Left colon (tissue), 2 donors: ENCODE results near the gene TOGARAM2. TPM values are rescaled to one million over a fixed set of nuclear protein-coding genes. Genes with fewer than 3 reads are reported as not detected.
"Not testable (repeated sequence)": the region's sequence is repeated elsewhere in the genome, so short reads cannot be mapped to it uniquely, and the experiment has no call there.

ENCODE experiments used
- ATAC-seq: fragments of 200-7000 bp; cut with Tn5 transposase; one replicate; pipeline ENCODE4 v1.9.1; 2020; ENCODE audit warnings: mild to moderate bottlenecking, moderate library complexity
- DNase-seq, 2 donors: peaks; one replicate each; pipeline ENCODE4 v3.0.0-alpha.2; 2020
- intact Hi-C, 2 donors: fragments of 100-400 bp; cut with DNase I in 1 of 2; cut with micrococcal nuclease in 1 of 2; formaldehyde crosslinking; loops; one replicate each; pipeline versions ENCODE4 v1.11.2 to v1.14.0; 2022; cut with DNase I, micrococcal nuclease
- total RNA-seq, 2 donors: library from RNA; stranded (reverse); fragmentation: NEBNext Ultra II Directional; extraction: Animal tissue kit (Norgen Biotek cat#: 25700); gene quantifications; one replicate each; pipeline ENCODE4 v1.2.1, GENCODE V29; 2021
- donor health status: DM: no; HTN: no; CAD: no.
- donor health status: DM: yes; HTN: yes; CAD: no.

The TOGARAM2 gene
- total RNA-seq, 2 donors from 2014 or later = 0.17 to 0.64 TPM

DNA sequence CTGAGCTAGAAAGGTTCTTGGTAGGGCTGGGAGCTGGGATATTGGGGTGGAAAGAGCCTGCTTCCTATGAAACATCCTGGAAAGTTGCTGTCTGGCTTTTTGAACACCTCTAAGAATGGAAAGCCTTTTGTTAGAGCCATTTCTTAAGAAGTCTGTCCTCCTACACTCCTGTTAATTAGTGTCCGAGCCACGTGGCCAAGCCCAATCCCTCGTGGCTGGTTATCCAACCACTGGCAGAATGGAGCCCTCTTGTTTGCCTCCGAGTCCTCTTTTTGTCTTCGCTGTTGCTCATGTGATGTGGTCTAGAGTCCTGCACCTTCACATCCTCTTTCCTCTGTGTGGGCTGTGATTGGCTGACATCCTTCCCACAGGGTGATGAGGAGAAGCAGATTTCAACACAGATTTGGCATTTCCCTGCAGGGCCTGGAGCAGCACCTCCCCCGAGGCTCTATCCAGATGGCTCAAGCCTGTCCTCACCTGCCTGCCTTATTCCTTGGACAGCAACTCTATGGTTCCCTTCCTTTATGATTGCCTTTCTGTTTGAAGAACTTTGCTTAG, 8.2 kb upstream of the TOGARAM2 start:
- DNase-seq = no peak
- intact Hi-C loops = loop anchor here in 1 of 2 donors (10.0 kb wide), 1 partner anchor 872 kb away; no protein-coding TSS in a partner anchor
- no peak for ATAC-seq

- DNase-seq (no peak), ATAC-seq (no peak)
- intact Hi-C loops = loop anchor here in 1 of 2 donors (10.0 kb wide), 1 partner anchor 871 kb away; no protein-coding TSS in a partner anchor
These were observed 6.8 kb upstream of the TOGARAM2 start for GRCh38 chr2:28974252-28974651.

GRCh38 chr2:28975671-28976070, 5.4 kb upstream of the TOGARAM2 start:
- ATAC-seq = no peak
- intact Hi-C loops = loop anchor here in 1 of 2 donors (10.0 kb wide), 1 partner anchor 869 kb away; no protein-coding TSS in a partner anchor
- no peak for DNase-seq

GRCh38 chr2:28976584-28976983, 4.5 kb upstream of the TOGARAM2 start:
- no peak for ATAC-seq

DNA sequence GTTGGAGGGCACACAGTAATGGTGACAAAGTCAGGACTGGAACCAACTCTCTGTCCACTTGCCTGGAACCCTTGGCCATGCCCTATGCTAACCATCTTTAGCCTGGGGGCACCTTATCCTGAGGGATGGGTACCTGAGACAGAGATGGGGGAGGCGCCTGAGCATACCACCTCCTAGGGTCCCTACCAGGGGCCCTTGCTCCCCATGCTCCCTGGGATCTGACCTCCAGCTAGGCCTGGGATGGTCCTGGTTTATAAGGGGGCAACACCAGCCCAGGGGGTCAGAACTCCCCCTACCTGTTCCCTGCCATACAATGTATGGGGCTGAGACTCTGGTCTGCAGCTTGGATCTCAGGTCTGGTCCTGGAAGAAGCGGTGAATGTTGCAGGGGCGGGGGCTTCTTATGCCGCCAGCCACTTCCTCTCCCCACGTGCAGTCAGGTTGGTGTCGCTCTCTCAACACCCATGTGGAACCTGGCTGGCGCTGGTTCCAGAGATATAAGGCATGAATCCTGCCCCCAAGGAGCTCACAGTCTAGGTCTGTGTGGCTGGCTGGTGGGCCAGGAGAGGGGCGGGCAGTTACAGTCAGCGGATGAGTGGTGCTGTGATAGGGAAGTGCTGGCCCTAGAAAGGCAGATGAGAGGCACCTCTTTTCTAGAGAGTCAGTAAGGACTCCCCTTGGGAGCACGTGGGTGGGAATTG, 3.8 kb upstream of the TOGARAM2 start:
- ATAC-seq (no peak), DNase-seq (no peak)
- intact Hi-C loops = loop anchor here in 1 of 2 donors (10.0 kb wide), 1 partner anchor 867 kb away; no protein-coding TSS in a partner anchor

More at GRCh38 chr2:28976584-28976983, 4.5 kb upstream of the TOGARAM2 start:
- intact Hi-C loops = loop anchor here in 1 of 2 donors (10.0 kb wide), 1 partner anchor 868 kb away; no protein-coding TSS in a partner anchor
- DNase-seq = no peak

- not testable (repeated sequence) for DNase-seq
These were observed 3.1 kb upstream of the TOGARAM2 start for GRCh38 chr2:28978001-28978400.

GRCh38 chr2:28978606-28979005, 2.5 kb upstream of the TOGARAM2 start:
- ATAC-seq (no peak), DNase-seq (no peak)
- intact Hi-C loops = loop anchor here in 1 of 2 donors (10.0 kb wide), 1 partner anchor 866 kb away; no protein-coding TSS in a partner anchor

More at GRCh38 chr2:28978001-28978400, 3.1 kb upstream of the TOGARAM2 start:
- intact Hi-C loops = loop anchor here in 1 of 2 donors (10.0 kb wide), 1 partner anchor 867 kb away; no protein-coding TSS in a partner anchor
- ATAC-seq = not testable (repeated sequence)

DNA sequence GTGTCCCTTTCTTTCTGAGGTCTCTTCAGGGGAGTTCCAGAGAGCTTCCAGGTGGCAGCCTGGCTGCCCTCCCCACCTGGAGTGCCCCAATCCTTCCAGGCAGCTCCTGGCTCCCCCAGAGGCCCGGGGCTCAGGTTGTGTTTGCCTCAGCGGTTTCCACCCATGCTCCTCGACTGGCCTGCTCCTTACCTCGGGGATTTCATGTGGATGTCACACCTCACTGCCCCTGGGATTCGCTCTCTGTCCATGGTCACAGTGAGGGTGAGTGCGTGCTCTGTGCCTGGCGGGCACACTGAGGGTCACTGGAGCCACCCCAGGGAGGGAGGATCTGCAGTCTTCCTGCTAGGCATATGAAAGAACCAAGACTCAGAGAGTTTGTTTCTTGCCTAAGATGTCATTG, 2.1 kb upstream of the TOGARAM2 start:
- intact Hi-C loops = loop anchor here in 1 of 2 donors (10.0 kb wide), 1 partner anchor 866 kb away; no protein-coding TSS in a partner anchor
- DNase-seq (no peak), ATAC-seq (no peak)

- intact Hi-C loops = loop anchor here in 1 of 2 donors (10.0 kb wide), 1 partner anchor 865 kb away; no protein-coding TSS in a partner anchor
- ATAC-seq = no peak
- DNase-seq = no peak
These were observed 1.3 kb upstream of the TOGARAM2 start for GRCh38 chr2:28979576-28980366.

GRCh38 chr2:28980368-28981015, 606 bp upstream of the TOGARAM2 start:
- intact Hi-C loops = no loop called here

DNA sequence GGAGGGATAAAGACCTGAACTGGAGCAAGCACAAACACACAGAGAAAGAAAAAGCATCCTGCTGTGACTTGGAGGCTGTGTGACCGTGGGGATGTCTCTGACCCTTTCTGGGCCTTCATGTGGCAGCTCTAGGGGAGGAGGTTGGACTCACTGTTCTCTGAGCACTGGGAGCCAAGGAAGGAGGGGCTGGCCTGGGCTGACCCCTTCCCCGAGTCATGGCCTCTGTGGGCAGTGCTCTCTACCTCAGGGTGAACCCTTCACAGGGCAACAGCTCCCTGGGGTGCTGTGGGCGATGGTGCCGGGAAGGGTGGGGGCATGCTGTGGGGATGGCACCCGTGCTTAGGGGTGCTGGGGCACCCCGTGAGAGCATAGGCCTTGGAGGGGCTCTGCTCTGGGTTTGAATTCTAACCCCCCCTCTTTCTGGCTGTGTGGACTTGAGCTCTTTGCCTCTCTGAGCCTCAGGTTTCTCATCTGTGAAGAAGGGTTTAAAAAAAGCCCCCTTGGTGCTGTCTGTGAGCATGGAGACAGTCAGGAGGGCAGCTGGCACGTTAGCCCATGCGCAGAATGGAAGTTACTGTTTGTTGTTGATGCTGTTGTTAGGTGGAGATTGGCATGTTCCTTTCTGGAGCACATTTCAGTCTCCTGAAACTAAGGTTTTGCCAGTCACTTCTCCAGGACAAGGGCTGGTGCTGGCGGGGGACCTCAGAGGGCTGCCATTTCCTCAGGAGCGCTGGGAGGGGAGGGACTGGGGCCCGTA, 700 bp downstream of the TOGARAM2 start:
- no peak for ATAC-seq
- intact Hi-C loops = no loop called here
- no peak for DNase-seq

More at GRCh38 chr2:28980368-28981015, 606 bp upstream of the TOGARAM2 start:
- DNase-seq = no peak
- ATAC-seq = no peak

GRCh38 chr2:28982381-28982950, 1.4 kb downstream of the TOGARAM2 start:
- ATAC-seq (no peak), DNase-seq (no peak)
- intact Hi-C loops = no loop called here

DNA sequence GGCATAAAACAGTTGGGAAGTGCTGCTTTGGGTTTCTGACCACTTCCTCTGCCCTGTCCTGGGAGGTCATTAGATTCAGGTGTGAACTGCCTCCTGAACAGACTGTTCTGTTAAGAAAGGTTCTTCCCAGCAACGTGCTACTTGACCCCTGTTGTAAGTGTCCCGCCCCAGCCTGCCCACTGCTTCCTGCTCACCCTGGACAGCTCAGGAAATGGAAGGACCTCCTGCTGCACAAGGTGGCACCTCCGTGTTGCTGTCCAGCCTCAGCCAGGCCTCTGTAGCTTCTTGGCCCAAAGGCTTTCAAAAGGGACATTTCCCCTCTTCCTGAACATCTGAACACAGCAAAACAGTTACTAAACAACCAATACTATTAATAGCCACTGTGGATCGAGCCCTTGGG, 5.3 kb downstream of the TOGARAM2 start:
- ATAC-seq (no peak), DNase-seq (no peak)
- intact Hi-C loops = no loop called here

DNA sequence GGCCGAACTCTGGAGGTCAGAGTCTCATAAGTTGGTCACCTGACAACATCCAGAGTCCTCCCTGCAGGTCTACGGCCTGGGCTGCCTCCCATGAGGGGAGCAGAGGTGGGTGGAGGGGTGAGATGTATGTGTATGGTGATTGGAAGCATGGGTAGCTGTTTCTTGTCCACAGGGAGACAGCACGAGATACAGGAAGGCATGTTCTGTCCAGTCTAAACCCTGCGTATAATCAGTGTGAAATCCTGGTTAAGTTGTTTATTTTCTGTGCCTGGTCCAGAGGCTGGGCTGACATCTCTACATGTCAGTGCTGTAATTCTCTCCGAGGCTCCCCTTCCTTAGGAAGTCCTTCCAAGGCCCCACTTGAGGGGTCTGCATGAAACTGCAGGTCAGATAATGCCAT, 8.9 kb downstream of the TOGARAM2 start:
- DNase-seq (no peak), ATAC-seq (no peak)
- intact Hi-C loops = no loop called here

- intact Hi-C loops = no loop called here
- no peak for DNase-seq
- ATAC-seq = no peak
These were observed 9.3 kb downstream of the TOGARAM2 start for GRCh38 chr2:28990445-28990844.

DNA sequence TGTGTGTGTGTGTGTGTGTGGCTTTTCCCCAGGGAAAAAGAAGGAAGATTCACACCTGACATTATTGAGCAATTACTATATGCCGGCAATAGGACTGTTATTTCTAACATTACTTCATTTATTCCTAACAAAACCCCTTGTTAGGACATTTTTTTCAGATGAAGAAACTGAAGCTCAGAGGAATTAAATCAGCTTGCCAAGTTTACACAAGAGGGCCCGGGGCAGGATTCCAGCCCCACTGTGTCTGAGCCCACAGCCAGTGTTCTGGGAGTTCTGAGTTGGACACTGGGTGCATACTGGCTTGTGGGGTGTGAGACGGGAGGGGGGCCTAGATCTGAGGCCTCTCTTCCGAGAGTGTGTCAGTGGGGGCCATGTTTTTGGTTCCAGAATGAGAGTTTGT, 9.9 kb downstream of the TOGARAM2 start:
- DNase-seq = peak; percentile 36 to 49
- ATAC-seq = no peak
- intact Hi-C loops = no loop called here

DNA sequence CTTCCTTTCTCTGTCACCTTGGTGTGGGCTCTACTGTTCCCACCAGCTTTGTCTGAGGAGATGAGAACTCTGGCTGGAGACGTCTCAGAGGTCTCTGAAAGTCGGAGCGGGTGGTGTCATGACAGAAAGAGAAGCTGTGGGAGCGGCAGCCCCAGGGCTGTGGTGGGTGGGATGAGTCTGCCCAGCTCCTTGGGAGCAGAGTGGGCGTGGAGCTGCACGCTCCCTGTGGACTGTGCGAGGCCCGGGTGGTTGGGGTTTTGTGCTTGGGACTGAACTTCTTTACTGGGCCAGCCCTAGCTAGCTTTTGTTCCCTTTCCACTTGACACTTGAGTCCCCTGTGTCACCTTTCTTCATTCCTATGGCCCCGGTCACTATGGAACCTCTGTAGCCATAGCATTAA, 10.4 kb downstream of the TOGARAM2 start:
- no peak for ATAC-seq
- DNase-seq = no peak
- intact Hi-C loops = no loop called here
